HG02970 (cell line): ENCODE measurements around the gene HMCN2.
"Not testable (repeated sequence)": the region's sequence is repeated elsewhere in the genome, so short reads cannot be mapped to it uniquely, and the experiment has no call there.

ENCODE experiments used
- ATAC-seq: cut with Tn5 transposase; IDR thresholded peaks from one replicate; pipeline ENCODE4 v1.9.1; 2021; ENCODE audit warnings: mild to moderate bottlenecking, moderate library complexity, moderate number of reproducible peaks; ENCODE audit not compliant: unreplicated experiment, low FRiP score

Gene HMCN2

GRCh38 chr9:130263601-130264413 is 1.8 kb upstream of the HMCN2 start:
- no peak for ATAC-seq

DNA sequence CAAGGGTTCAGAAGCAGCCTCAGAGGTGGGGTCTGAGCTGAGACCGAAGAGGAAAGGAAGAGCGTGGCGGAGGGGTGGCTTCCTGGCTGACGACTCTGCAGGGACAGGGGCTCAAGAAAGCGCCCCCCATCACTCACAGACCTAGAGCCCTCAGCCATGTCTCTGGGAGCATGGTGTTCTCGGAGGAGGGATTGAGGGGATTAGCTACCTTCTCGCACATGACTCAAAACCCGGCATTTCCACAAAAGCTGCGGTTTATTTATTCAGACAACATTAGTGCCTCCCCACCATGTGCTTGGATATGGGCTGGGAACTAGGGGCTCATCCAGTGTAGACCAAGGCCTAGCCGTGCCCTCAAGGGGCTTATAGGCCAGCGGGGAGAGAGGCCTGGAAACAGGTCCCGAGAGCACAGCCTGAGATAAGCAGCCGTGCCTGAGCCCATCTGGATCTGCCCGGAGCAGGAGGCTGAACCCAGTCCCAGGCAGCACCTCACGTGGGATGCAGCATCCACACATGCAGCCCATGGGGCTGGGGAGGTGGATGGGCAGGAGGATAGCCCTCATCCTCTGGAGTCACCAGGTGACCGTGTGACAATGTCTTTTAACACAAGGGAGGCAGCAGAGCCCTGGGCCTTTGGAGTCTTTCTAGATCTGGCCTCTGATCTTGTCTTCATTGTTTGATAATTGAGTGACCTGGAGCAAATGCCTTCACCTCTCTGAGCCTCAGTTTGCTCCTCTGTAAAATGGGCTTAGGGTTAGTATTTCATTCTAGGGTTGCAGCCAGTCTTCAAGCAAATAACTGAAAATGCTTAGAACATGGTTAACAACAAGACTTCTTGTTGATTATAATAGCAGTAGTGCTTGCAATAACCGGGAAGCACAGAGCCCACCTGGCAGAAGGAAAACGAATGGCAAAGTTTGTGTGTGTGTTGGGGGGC is 878 bp upstream of the HMCN2 start:
- no peak for ATAC-seq

DNA sequence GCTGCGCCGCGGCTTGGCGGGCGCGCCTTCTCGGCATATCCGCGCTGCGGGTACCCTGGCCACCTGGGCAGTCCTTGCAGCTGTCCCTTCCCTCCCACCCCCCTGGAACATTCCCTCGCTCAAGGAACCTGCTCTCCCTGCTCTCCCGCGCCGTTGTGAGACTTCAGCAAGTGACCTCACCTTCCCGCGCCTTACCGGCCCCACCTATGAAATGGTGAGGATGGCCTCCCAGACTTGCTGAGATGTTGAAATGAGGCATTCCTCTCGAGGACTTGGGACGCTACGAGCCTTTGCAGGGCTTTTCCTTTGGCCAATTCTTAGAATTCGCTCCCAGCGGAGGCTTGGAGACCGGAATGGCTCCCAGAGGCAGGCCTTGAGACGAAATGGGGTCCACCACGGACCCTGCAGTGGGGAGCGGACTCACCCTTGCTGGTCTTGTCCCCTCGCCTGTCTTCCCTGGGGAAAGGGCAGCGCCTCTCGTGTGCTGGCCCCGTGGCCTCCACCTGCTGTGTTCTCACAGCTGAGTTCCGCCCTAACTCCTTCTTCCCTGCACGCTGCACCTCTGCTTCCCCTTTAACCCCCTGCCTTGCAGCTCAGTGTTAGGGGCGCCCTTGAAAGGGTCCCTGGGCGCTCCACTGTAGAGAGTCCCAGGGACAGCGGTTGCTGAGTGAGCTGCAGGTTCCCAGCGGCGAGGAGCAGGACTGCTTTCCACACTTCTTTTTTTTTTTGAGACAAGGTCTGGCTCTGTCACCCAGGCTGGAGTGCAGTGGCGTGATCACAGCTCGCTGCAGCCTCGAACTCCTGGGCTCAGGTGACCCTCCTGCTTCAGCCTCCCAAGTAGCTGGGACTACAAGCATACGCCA is 907 bp downstream of the HMCN2 start:
- ATAC-seq = no peak

DNA sequence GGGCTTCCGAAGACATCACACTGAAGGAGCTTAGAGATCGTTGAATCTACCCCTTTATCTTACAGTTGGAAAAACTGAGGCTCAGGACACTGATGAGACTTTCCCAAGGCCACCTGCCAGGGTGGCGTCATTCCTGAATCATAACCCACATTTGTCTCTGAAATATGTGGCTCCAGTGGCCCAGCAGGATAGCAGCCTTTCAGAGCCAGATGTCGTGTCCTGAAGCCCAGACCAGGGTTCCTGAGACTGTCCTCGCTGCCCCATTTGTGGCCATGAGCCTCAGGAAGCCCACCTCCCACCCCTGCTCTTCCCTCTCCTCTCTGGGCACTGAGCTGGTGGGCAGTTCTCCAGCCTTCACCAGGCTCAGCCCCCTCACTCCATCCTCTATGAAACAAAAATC is 2.4 kb downstream of the HMCN2 start:
- ATAC-seq = no peak

GRCh38 chr9:130268521-130269211 is 3.1 kb downstream of the HMCN2 start:
- ATAC-seq = no peak

DNA sequence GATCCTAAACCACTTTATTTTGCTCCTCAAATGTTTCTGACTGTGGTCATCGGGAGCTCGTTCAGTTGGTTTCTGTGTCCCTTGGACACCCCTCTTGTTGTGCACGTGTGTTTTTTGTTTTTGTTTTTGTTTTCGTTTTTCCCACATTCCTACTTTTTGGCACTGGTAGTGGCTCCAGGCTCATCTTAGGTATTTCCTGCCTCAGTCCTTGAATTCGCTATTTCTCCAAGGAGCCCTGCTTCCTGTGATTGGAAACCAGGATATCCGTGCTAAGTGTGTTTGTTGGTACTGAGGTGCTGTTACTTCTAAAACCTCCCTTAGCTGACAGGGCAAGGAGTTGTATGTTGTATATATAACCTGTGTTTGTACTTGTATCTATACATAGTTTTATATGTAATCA is 5.9 kb downstream of the HMCN2 start:
- ATAC-seq = no peak

GRCh38 chr9:130275156-130275555 is 9.6 kb downstream of the HMCN2 start:
- no peak for ATAC-seq

DNA sequence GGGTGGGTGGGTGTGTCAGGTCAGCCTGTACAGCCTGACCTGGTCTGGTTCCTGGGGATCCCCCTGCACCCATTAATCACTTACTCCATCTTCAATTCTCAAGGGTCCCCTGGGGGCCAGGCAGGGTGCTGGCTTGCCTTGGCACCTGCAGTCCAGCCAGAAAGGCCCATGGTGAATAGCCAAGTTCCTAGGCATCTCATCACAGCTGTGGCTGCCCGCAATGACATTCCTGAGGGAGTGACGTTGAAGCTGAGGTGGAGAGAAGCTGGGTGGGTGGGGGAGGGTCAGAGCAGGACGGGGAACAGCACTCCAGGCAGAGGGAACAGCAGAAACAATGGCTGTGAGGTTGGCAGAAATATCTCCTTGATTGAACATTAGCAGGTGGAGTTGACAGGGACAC is 10.6 kb downstream of the HMCN2 start:
- no peak for ATAC-seq

DNA sequence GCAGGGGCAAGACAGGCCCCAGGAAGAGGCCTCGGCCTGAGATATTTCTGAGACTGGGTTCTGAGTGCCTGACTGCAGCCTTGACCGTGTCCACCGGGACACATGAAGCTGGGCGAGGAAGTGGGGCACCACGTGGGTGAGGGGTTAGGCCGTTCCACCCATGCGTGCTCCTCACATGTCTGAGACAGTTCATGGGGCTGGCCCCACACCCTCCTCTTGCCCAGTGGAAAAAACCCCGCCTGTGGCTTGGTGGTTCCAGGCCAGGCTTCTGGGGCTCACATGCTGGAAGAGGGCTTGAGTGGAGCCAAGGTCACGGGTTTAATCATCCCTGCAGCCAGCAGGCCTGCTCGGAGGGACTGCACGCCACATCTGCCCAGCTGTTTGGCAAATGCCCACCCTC is 11.4 kb downstream of the HMCN2 start:
- ATAC-seq = no peak

DNA sequence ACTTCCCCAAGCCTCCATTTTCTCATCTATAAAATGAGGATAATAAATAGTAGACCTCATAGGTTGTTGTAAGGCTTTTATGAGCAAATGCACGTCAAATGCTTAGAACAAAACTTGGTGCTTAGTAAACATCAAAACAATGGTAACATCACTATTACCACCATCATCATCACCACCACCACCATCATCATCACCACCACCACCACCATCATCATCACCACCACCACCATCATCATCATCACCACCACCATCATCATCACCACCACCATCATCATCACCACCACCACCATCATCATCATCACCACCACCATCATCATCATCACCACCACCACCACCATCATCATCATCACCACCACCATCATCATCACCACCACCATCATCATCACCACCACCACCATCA is 12.0 kb downstream of the HMCN2 start:
- ATAC-seq = not testable (repeated sequence)

GRCh38 chr9:130283539-130284248 is 18.1 kb downstream of the HMCN2 start:
- no peak for ATAC-seq

DNA sequence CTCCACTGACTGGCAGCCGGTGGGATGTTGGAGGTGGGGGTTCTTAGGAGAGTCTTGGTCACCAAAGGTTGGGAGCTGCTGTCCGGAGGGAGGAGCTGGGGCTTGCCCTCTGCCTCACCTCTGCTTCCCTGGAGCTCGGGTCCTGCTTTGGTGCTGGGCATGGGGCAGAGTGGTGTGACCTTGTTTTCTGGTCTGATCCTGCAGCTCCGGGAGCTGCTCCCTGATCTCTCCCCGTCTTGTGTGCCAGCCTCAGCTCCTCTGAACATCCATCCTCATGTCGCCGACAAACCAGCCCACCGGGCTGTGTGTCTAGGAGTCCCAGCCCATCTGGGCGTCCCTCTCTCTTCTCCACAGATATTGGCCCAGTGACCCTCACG is 18.7 kb downstream of the HMCN2 start:
- ATAC-seq = no peak

DNA sequence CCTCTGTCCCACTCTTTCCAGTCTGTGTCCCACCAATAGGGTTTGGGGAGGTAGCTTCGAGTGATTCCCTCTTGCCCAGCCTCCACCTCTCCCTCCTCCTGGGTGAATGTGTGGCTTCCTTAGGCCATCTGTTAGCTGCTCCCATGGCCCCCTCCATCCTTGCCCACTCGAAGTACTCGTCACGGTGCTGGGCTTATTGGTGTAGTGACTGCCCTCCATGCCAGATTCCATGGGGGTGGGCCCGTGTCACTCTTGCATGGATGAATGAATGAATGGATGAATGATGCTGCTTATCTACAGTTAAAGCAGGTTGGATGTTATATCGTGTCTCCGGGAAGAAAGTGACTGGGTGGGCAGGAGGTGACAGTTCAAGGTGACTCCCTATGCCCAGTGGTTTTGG is 19.1 kb downstream of the HMCN2 start:
- ATAC-seq = no peak

- ATAC-seq = no peak
These were observed 19.7 kb downstream of the HMCN2 start for GRCh38 chr9:130285271-130285670.

DNA sequence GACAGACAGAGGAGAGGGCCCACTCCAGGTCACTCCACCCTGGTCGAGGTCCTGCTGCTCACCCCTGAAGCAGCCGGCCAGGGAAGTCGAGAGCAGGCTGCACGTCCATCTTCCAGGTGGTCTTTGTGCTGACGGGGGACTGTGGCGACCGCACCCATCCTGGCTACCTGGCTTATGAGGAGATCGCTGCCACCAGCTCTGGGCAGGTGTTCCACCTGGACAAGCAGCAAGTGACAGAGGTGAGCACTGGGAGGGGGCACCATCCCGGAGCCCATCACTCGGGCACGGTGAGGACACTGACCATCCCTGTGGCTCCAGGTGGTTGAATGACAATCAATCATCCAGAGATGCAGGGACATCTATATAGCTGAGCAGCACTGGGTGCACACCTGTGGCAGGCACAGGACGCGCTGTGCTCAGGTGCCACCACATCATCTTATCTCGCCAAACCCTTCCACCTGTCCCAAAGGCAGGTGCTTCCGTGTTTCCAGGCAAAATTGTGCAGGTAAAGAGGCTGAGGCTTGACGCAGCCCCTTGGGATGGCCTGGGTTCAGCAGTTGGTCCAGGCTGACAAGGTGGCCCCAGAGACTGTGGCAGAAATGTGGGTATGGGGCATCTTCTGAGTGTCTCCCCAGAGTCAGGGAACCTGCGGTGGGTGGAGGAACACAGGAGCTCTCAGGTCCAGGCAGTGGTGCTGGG is 20.7 kb downstream of the HMCN2 start:
- ATAC-seq = no peak

DNA sequence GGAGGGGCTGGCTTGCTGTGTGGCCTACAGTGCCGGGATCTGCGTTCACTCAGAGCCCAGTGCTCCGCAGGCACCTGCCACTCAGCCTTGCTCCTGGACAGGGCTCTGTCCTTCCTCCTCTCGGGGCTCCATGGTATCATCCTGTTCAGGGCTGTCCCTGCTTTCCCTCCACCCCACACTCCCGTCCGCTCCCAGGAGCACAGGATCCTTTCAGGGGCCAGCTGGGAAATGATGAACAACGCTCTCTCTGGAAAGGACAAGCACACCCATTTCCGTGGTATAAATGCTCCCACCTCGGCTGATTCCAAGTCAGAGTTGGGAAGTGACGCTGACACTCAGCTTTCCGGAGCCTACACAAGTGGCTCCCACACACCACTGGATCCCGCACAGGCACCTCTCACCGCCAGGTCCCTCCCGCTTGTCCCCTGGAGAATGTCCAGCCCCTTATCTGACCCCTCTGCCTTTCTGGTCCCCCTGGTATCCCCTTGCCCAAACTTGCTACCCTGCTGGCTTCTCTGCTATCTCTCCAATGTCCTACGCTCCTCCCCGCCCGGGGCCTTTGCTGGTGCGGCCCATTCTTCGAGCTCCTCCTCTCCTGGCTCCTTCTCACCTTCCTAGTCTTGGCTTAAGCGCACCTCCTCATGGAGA is 21.3 kb downstream of the HMCN2 start:
- ATAC-seq = no peak

DNA sequence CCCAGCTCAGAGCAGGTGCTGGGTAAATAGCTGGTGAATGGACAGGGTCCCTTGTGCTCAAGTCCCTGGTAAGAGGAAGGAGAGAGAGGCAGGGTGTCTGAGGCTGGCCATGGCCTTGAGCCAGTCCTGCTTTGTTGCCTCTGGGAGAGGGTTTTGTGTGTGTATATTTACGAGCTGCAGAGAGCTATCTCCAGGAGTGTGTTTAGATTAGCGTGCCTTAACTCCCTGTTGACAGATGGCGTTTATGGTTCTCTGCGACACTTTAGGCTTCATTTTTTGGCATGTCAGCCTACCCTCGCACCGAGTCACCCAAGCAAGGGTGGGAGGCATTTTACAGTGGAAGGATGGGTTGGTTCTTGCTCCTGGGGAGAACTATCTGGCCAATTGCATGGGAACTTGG is 22.2 kb downstream of the HMCN2 start:
- ATAC-seq = no peak

DNA sequence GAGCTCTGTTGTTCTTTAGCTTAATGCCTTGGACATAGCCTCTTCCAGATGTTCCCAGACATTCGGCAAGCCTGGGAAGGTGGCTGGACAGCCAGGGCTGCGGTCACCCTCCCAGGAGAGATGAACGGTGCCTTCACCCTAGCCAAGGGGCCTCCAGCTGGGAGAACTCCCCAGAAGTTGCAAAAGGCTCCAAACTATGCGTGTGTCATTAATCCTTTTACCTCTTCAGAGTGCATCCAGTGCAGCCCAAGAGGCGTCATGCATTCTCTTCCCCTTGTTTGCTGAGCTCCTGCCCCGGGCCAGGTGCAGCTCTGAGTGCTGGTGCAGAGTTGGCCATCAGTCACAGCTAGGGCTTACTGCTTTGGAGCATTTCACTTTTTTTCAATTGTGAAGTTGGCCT is 22.8 kb downstream of the HMCN2 start:
- ATAC-seq = no peak
